ENCODE results near the gene PIK3R1. TPM values are rescaled to one million over a fixed set of nuclear protein-coding genes. Genes with fewer than 3 reads are reported as not detected.

Gene PIK3R1
- polyA plus RNA-seq, 1 donor (not counting 4 experiments of a cell fraction or from before 2014, with no cell fraction given), result 16.7 TPM

DNA sequence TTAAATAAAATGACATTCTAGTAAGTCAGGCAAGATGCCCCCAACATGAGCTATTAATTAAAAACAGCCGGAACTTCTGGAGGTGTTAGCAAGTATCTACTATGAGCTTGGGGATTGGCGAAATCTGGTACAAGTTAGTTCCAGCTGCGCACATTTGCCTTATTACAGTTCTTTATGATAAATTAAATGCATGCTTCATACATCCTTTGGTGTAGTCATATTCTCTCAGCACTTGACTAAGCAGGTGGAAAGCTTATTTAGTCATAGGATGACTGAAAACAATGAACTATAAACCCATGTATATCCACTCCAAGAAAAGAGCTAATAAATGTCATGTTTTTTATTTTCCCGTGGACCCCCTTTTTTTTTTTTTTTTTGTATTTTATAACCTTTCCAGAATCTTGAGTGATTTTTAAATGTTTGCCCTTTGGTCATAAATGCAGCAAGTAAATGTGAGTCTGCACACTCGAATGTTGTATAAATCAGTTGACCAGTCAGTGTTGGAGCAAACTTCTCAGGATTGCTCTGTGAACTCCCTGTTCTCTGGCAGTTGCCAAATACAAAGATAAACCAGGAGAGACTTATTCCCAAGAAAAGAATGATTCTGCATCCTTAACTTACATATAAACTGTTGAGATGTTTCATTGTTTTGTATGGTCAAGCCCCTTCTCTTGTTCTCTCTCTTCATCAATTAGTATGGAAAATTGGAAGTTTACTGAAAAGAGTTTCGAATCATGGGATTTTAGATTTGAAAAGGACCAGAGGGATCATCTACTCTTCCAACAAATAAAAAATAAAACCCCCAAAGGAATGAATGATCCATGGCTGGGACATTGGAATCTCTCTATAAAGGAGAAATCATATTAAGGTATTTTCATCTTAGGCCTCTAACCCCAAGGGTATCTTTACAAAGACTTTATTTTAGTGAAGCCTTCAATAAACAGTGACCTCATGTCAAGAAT, 38.3 kb downstream of the PIK3R1 start:
- Histone ChIP-seq H3K36me3 (ENCODE audit: control insufficient read depth in 2 of 2, extremely low read depth in 1 of 2, insufficient read depth in 2 of 2, low read length in 2 of 2) (peaks cover 0 to 4% of the 10 kb centered on the region in 2 experiments), H3K9ac (ENCODE audit: control insufficient read depth, extremely low read depth, insufficient read depth, low read length) (no peak overlapping the region), H3K4me3 (ENCODE audit: control insufficient read depth in 2 of 3, extremely low read depth in 1 of 3, insufficient read depth in 2 of 3, low read depth in 1 of 3, low read length in 3 of 3) (no peak overlapping the region), H3K9me3 (ENCODE audit: control insufficient read depth, low read depth, low read length) (no peaks in the 10 kb centered on the region), H3K79me2 (ENCODE audit: control insufficient read depth, insufficient read depth, low read length) (peaks cover 38% of the 10 kb centered on the region), H3K27me3 (ENCODE audit: control insufficient read depth, extremely low read depth, insufficient read depth, low read length) (no peaks in the 10 kb centered on the region), H4K20me1 (ENCODE audit: control insufficient read depth, extremely low read depth, insufficient read depth, low read length) (no peaks in the 10 kb centered on the region), H3K27ac (ENCODE audit: control insufficient read depth, insufficient read depth, low read length) (no peak overlapping the region), H2AFZ (ENCODE audit: control insufficient read depth, low read length) (no peak overlapping the region), H3K4me1 (ENCODE audit: control insufficient read depth, extremely low read depth, insufficient read depth, low read length) (peaks cover 28% of the 10 kb centered on the region), H3K4me2 (ENCODE audit: control insufficient read depth, extremely low read depth, insufficient read depth, low read depth, low read length) (no peak overlapping the region), H3K9me1 (ENCODE audit: control insufficient read depth, extremely low read depth, insufficient read depth, low read length) (peaks cover 4% of the 10 kb centered on the region)
- dilution Hi-C loops (cut with MboI; ENCODE audit: extremely low pct_ligation_motif_present, low sequenced_read_pairs), result no loop called here
- FAIRE-seq (no peak), DNase-seq (ENCODE audit: low read depth, low spot score) (no peak)
- no peak for TF ChIP-seq EZH2 (IDR thresholded peaks at IDR 0.05; ENCODE audit: low read length)
- TF ChIP-seq, protein P1, sequence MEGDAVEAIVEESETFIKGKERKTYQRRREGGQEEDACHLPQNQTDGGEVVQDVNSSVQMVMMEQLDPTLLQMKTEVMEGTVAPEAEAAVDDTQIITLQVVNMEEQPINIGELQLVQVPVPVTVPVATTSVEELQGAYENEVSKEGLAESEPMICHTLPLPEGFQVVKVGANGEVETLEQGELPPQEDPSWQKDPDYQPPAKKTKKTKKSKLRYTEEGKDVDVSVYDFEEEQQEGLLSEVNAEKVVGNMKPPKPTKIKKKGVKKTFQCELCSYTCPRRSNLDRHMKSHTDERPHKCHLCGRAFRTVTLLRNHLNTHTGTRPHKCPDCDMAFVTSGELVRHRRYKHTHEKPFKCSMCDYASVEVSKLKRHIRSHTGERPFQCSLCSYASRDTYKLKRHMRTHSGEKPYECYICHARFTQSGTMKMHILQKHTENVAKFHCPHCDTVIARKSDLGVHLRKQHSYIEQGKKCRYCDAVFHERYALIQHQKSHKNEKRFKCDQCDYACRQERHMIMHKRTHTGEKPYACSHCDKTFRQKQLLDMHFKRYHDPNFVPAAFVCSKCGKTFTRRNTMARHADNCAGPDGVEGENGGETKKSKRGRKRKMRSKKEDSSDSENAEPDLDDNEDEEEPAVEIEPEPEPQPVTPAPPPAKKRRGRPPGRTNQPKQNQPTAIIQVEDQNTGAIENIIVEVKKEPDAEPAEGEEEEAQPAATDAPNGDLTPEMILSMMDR (optimal IDR thresholded peaks at IDR 0.05 in 1 of 3, IDR thresholded peaks at IDR 0.05 in 1 of 3, conservative IDR thresholded peaks at IDR 0.05 in 1 of 3; ENCODE audit: extremely low read depth in 1 of 3, insufficient read depth in 2 of 3, low read length in 3 of 3), result no peak

DNA sequence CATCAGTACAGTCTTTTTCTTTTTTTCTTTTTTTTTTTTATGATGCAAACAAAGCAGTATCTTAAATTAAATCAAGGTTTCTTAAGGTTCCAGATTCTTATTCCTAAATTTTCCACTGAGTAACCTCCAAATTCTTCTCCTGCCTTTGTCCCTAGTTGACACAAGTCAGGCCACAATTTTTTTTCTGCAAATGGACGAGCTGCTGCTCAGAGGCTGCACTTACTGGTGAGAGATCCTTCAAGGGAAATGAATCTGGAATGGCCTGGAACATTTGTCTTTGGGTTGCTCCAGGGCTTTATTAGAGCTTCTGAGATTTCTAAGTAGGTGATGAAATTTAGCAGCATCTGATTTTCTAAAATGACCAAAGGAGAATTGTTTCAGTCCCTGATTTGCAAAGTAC, 39.3 kb downstream of the PIK3R1 start:
- Histone ChIP-seq H3K4me3 (ENCODE audit: control insufficient read depth in 2 of 3, extremely low read depth in 1 of 3, insufficient read depth in 2 of 3, low read depth in 1 of 3, low read length in 3 of 3) (no peak overlapping the region), H2AFZ (ENCODE audit: control insufficient read depth, low read length) (no peak overlapping the region), H3K4me1 (ENCODE audit: control insufficient read depth, extremely low read depth, insufficient read depth, low read length) (peaks cover 28% of the 10 kb centered on the region), H3K9me1 (ENCODE audit: control insufficient read depth, extremely low read depth, insufficient read depth, low read length) (peaks cover 4% of the 10 kb centered on the region), H3K36me3 (ENCODE audit: control insufficient read depth in 2 of 2, extremely low read depth in 1 of 2, insufficient read depth in 2 of 2, low read length in 2 of 2) (peaks cover 4 to 6% of the 10 kb centered on the region in 2 experiments), H3K27ac (ENCODE audit: control insufficient read depth, insufficient read depth, low read length) (no peak overlapping the region), H3K4me2 (ENCODE audit: control insufficient read depth, extremely low read depth, insufficient read depth, low read depth, low read length) (no peak overlapping the region), H4K20me1 (ENCODE audit: control insufficient read depth, extremely low read depth, insufficient read depth, low read length) (no peaks in the 10 kb centered on the region), H3K79me2 (ENCODE audit: control insufficient read depth, insufficient read depth, low read length) (peaks cover 39% of the 10 kb centered on the region), H3K9ac (ENCODE audit: control insufficient read depth, extremely low read depth, insufficient read depth, low read length) (no peak overlapping the region), H3K27me3 (ENCODE audit: control insufficient read depth, extremely low read depth, insufficient read depth, low read length) (no peaks in the 10 kb centered on the region), H3K9me3 (ENCODE audit: control insufficient read depth, low read depth, low read length) (no peaks in the 10 kb centered on the region)
- DNase-seq (ENCODE audit: low read depth, low spot score) (no peak), FAIRE-seq (no peak)
- TF ChIP-seq, protein P1 (optimal IDR thresholded peaks at IDR 0.05 in 1 of 3, IDR thresholded peaks at IDR 0.05 in 1 of 3, conservative IDR thresholded peaks at IDR 0.05 in 1 of 3; ENCODE audit: extremely low read depth in 1 of 3, insufficient read depth in 2 of 3, low read length in 3 of 3), result no peak
- TF ChIP-seq EZH2 (IDR thresholded peaks at IDR 0.05; ENCODE audit: low read length), result no peak
- dilution Hi-C loops (cut with MboI; ENCODE audit: extremely low pct_ligation_motif_present, low sequenced_read_pairs), result no loop called here

Measured in keratinocyte (primary cell).